Measurements from ENCODE around the gene F13B.
"Not testable (repeated sequence)": the region's sequence is repeated elsewhere in the genome, so short reads cannot be mapped to it uniquely, and the experiment has no call there.

The F13B gene

DNA sequence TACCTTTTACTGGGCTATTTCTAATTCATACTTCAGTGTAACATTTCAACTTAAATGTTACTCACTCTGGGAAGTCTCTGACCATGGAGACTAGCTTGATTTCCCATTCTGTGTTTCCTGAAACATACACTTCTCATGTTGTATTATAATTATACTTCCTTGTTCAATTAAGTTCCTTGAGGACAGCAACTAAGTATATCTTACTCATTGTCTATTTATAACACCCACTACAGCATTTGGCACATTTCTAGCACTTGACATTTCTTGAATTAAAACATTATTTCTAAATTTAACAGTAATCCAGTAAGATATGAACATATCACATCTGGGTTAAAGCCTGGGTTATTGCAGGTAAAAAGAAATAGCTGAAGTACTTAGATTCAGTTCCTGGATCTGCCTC lies 32.4 kb upstream of the F13B start:
- TF ChIP-seq, protein P1, sequence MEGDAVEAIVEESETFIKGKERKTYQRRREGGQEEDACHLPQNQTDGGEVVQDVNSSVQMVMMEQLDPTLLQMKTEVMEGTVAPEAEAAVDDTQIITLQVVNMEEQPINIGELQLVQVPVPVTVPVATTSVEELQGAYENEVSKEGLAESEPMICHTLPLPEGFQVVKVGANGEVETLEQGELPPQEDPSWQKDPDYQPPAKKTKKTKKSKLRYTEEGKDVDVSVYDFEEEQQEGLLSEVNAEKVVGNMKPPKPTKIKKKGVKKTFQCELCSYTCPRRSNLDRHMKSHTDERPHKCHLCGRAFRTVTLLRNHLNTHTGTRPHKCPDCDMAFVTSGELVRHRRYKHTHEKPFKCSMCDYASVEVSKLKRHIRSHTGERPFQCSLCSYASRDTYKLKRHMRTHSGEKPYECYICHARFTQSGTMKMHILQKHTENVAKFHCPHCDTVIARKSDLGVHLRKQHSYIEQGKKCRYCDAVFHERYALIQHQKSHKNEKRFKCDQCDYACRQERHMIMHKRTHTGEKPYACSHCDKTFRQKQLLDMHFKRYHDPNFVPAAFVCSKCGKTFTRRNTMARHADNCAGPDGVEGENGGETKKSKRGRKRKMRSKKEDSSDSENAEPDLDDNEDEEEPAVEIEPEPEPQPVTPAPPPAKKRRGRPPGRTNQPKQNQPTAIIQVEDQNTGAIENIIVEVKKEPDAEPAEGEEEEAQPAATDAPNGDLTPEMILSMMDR (IDR thresholded peaks at IDR 0.05; ENCODE audit: low read depth, low read length) = no peak
- no peak overlapping the region for H3K4me3 ChIP-seq (ENCODE audit: low read depth, low read length)

DNA sequence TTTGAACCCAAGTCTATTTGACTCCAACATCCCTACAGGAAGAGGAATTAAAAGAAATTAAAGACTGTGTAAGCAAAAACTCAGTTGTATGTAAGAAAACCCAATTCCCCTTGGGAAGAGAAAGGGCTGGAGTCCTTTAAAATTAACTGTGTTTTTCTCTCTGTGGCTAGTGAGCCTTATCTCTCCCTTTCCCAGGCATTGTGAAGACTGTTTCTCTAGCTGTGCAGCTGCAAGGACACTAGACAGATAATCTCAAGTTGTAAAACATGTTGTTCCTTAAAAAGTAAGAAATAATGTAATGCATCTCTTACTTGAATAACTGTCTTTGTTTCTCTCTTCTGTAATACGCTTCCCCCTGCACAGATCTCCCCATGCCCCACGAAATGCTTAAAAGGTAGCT lies 29.9 kb upstream of the F13B start:
- H3K4me3 ChIP-seq (ENCODE audit: low read depth, low read length) = not testable (repeated sequence)

DNA sequence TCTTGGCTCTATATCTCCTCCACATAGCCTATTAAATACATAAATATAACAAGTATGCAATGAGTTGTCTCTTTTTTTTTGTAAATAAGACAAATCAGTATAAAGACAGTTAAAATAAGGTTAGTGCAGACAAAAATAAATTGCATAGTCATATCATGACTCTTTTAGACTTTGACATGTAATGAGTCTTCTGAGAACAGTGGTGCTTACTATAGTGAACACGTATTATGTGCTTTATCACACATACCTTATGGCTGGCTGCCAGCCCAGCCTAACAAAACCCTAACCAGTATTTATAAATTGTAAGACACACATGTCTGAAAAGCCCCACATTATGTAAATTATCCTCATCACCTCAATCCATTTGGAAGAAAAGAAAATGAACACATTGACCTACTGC lies 29.1 kb upstream of the F13B start:
- no peak overlapping the region for H3K4me3 ChIP-seq (ENCODE audit: low read depth, low read length)
- TF ChIP-seq, protein P1 (IDR thresholded peaks at IDR 0.05; ENCODE audit: low read depth, low read length) = no peak

DNA sequence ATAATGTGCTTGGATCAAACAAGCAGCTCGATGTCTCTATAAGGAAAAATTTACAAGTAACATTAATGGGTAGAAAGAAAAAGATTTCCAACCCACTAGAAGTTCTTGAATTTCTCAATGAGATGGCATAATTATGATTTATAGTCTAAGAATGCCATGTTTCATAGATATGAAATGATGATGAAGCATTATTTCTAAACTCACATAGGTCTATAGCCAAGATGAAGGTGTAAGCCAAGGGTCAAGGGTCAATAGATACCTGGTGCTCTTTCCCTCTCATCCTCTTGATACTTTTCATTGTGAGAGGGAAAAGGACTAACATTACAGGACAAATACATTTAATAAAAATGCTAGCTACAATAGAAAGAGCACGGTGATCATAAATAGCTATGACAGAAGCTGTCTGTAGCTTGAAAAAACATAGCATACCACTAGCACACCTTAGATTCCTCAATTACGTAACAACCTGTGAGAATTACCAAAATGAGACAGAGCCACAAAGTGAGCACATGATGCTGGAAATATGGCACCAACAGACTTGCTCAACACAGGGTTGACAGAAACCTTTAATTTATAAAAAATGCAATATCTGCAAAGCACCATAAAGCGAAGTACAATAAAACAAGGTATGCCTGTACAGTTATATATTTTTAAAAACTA lies 26.3 kb upstream of the F13B start:
- TF ChIP-seq, protein P1 (IDR thresholded peaks at IDR 0.05; ENCODE audit: low read depth, low read length) = no peak
- H3K4me3 ChIP-seq (ENCODE audit: low read depth, low read length) = no peak overlapping the region

DNA sequence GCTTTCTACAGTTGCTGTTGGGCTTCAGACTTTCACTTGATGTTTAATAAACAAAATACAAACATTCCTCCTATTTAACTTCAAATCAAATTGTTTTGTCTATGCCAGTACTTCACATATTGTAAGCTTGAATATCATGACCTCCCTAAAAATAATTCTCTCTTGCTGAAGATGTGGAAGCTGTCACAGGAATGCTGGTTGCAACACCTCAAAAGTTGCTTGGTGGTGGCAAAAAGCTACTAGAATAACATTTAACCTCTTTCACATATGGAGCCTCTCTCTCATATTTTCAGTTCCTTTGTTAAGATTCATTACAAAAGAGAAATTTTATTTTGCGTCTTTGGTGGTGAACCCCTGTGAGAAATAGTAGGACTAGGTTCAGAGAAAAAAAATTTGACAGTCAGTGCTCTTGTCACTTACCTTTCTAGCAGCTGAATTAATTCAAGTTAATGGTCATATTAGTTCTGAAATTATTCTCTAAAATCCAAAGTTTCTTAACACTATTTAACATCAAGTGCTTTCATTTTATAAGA lies 25.5 kb upstream of the F13B start:
- no peak overlapping the region for H3K4me3 ChIP-seq (ENCODE audit: low read depth, low read length)
- TF ChIP-seq, protein P1 (IDR thresholded peaks at IDR 0.05; ENCODE audit: low read depth, low read length) = no peak

DNA sequence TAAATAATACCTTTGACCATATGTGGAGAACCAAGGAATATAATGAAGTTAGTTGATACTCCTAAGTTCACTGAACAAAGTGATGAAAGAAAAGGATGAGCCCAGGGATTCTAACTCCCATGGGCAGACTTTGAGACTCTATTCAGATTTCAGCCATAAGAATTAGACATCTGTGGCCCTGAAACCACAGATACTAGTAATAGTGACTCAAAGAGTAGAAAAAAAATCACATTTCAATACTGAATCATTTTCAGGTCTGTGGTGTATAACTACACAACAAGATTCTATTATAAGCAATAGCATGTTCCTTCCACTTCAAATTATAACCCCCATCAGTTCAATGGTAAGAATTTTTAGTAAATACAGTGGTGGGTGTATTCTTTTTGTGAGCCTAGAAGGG lies 16.4 kb upstream of the F13B start:
- TF ChIP-seq, protein P1 (IDR thresholded peaks at IDR 0.05; ENCODE audit: low read depth, low read length) = no peak
- no peak overlapping the region for H3K4me3 ChIP-seq (ENCODE audit: low read depth, low read length)

DNA sequence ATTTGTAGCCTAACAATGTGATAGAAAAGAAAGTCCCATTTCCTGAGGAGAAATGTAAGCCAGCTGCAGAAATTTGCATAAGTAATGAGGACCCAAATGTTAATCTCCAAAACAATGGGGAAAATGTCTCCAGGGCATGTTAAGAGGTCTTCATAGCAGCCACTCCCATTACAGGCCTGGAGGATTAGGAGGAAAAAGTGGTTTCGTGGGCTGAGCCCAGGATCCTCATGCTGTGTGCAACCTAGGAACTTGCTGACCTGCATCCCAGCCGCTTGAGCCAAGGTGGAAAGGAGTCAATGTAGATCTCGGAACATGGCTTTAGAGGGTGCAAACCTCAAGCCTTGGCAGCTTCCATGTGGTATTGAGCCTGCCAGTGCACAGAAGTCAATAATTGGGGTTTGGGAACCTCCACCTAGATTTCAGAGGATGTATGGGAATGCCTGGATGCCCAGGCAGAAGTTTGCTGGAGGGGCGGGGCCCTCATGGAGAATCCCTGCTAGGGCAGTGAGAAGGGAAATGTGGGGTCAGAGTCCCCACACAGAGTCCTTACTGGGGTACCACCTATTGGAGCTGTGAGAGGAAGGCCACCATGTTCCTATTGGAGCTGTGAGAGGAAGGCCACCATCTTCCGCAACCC lies 14.2 kb upstream of the F13B start:
- no peak overlapping the region for H3K4me3 ChIP-seq (ENCODE audit: low read depth, low read length)
- TF ChIP-seq, protein P1 (IDR thresholded peaks at IDR 0.05; ENCODE audit: low read depth, low read length) = no peak
